Measurements from ENCODE around the gene SLC46A3.

Gene SLC46A3

DNA sequence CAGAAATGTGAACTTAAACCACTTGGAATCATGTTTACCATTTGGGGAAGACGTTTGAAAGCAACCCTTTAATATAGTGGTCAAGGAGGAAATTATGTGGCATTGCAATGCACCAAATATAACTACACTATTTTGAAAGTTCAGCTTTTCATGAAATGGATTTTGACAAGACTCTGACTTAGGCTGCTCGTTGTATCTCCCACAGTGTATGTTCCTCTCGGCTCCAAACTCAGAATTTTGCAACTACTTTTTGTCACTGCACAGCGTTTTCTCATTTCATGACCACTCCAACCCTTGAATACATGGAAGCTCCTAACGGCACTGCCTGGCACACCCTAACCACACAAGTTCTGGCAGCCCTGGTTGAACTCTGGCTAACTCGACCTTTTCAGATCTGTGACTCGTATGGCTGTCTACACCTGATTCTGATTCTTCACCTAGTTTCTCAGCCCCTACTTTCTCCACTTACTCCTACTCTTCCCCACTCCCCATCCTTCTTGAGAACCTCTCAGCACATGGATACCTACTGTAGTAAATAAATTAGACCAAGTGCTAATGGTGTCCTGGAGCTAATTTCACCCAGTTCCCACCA is 66.9 kb downstream of the SLC46A3 start:
- Mint-ChIP-seq H3K27ac (peak overlapping the region; percentile 21), H3K9me3 (peaks cover 2 to 3% of the 10 kb centered on the region in 2 donors), H3K4me3 (peak overlapping the region in 1 of 2 donors; percentile 37), H3K36me3 (peaks cover 4 to 9% of the 10 kb centered on the region in 2 donors), H3K4me1 (peaks cover 33 to 52% of the 10 kb centered on the region in 2 donors), H3K27me3 (no peaks in the 10 kb centered on the region)
- DNase-seq (no peak), ATAC-seq (replicated peaks) (no peak)

DNA sequence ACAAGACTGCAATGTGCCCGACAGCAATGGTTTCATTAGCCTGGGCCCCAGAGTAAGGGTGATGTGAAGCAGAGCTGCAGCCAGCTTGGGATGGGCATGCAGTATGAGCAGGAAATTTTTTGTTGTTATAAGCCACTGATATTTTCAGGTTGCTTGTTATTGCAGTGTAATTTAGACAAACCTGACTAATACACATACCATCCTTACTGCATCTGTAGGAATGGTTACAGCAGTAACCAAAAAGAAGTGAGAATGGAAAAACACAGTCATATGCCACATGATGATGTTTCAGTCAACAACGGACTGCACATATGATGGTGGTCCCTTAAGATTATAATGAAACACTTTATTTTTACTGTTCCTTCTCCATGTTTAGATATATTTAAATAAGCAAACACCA is 68.5 kb downstream of the SLC46A3 start:
- H3K9me3 Mint-ChIP-seq, result peaks cover 2 to 3% of the 10 kb centered on the region in 2 donors
- H3K27me3 Mint-ChIP-seq, result no peaks in the 10 kb centered on the region
- no peak overlapping the region for H3K4me3 Mint-ChIP-seq
- no peak for DNase-seq
- peaks cover 3 to 6% of the 10 kb centered on the region in 2 donors for H3K36me3 Mint-ChIP-seq
- H3K27ac Mint-ChIP-seq, result peak overlapping the region; percentile 52
- ATAC-seq (replicated peaks), result peak; percentile 87 to 94
- H3K4me1 Mint-ChIP-seq, result peaks cover 22 to 37% of the 10 kb centered on the region in 2 donors
